Measurements from ENCODE around the gene VSTM4.

GRCh38 chr10:48981310-48981907, 133.9 kb downstream of the VSTM4 start:
- TF ChIP-seq POLR2A (IDR thresholded peaks at IDR 0.05; ENCODE audit: low read length) (no peak), GATA1 (IDR thresholded peaks at IDR 0.05; ENCODE audit: low read depth, low read length) (no peak)

Measured in erythroblast (primary cell).